ENCODE data around the gene CALML6. TPM values are rescaled to one million over a fixed set of nuclear protein-coding genes. Genes with fewer than 3 reads are reported as not detected.

CALML6 gene
- total and polyA plus RNA-seq, 2 experiments from 2014 or later = 0.87 TPM; not detected in 1

DNA sequence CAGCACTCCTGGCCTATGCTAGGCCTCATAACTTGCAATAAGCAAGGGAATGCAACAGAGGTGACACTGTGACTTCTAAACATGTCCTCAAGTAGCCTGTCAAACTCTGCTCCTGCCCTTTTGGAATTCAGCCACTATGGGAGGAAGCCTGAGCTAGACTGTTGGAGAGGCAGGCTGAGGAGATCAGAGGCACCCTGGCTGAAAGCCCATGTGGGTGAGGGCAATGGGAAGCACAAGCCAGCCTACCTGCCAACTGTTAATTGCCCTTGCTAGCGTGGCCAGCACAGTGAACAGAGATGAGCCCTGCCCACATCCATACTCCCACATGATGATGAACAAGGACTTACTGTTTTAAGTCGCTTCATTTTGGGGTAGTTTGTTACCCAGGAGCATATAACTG is 41.9 kb upstream of the CALML6 start:
- Histone ChIP-seq H3K79me2 (replicated peaks; ENCODE audit: insufficient read depth) (peaks cover 100% of the 10 kb centered on the region), H3K27me3 (ENCODE audit: insufficient read depth) (no peaks in the 10 kb centered on the region), H3K4me2 (no peak overlapping the region), H4K20me1 (replicated peaks; ENCODE audit: insufficient read depth) (peaks cover 92% of the 10 kb centered on the region), H3K9me2 (ENCODE audit: insufficient read depth) (no peaks in the 10 kb centered on the region), H3K36me3 (ENCODE audit: insufficient read depth) (peaks cover 13% of the 10 kb centered on the region; the same call in 1 of the 2 replicates), H2AFZ (no peak overlapping the region), H3K4me3 (no peak overlapping the region), H3F3A (replicated peaks; ENCODE audit: low read depth) (peaks cover 29% of the 10 kb centered on the region), H3K4me1 (ENCODE audit: insufficient read depth) (no peaks in the 10 kb centered on the region; the same call in 1 of the 2 replicates), H3K27ac (ENCODE audit: low read depth) (peak overlapping the region; percentile 70; the same call in 1 of the 2 replicates)
- peaks cover 8% of the 10 kb centered on the region for H3K27me3 Mint-ChIP-seq (ENCODE audit: insufficient read depth, low read depth, poor library complexity)
- no peak for DNase-seq (ENCODE audit: low spot score)
- peaks cover 10% of the 10 kb centered on the region for H3K4me1 Mint-ChIP-seq
- H3K36me3 Mint-ChIP-seq (ENCODE audit: low read depth) = peaks cover 74% of the 10 kb centered on the region
- no peak overlapping the region for H3K27ac Mint-ChIP-seq
- TF ChIP-seq NANOG (IDR thresholded peaks at IDR 0.05; ENCODE audit: borderline replicate concordance) (no peak), CREB1 (CRISPR knock-in tag; IDR thresholded peaks at IDR 0.05; ENCODE audit: low read depth) (no peak), ZNF331 (CRISPR knock-in tag; IDR thresholded peaks at IDR 0.05; ENCODE audit: low read depth) (no peak), EZH2 (IDR thresholded peaks at IDR 0.05; ENCODE audit: low read depth, unreplicated experiment) (no peak), POLR2AphosphoS5 (IDR thresholded peaks at IDR 0.05; ENCODE audit: low read depth) (no peak), ZNF114 (CRISPR knock-in tag; IDR thresholded peaks at IDR 0.05) (no peak)
- TF ChIP-seq, protein P1, sequence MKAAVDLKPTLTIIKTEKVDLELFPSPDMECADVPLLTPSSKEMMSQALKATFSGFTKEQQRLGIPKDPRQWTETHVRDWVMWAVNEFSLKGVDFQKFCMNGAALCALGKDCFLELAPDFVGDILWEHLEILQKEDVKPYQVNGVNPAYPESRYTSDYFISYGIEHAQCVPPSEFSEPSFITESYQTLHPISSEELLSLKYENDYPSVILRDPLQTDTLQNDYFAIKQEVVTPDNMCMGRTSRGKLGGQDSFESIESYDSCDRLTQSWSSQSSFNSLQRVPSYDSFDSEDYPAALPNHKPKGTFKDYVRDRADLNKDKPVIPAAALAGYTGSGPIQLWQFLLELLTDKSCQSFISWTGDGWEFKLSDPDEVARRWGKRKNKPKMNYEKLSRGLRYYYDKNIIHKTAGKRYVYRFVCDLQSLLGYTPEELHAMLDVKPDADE (IDR thresholded peaks at IDR 0.05) = no peak
- TF ChIP-seq, protein P2, sequence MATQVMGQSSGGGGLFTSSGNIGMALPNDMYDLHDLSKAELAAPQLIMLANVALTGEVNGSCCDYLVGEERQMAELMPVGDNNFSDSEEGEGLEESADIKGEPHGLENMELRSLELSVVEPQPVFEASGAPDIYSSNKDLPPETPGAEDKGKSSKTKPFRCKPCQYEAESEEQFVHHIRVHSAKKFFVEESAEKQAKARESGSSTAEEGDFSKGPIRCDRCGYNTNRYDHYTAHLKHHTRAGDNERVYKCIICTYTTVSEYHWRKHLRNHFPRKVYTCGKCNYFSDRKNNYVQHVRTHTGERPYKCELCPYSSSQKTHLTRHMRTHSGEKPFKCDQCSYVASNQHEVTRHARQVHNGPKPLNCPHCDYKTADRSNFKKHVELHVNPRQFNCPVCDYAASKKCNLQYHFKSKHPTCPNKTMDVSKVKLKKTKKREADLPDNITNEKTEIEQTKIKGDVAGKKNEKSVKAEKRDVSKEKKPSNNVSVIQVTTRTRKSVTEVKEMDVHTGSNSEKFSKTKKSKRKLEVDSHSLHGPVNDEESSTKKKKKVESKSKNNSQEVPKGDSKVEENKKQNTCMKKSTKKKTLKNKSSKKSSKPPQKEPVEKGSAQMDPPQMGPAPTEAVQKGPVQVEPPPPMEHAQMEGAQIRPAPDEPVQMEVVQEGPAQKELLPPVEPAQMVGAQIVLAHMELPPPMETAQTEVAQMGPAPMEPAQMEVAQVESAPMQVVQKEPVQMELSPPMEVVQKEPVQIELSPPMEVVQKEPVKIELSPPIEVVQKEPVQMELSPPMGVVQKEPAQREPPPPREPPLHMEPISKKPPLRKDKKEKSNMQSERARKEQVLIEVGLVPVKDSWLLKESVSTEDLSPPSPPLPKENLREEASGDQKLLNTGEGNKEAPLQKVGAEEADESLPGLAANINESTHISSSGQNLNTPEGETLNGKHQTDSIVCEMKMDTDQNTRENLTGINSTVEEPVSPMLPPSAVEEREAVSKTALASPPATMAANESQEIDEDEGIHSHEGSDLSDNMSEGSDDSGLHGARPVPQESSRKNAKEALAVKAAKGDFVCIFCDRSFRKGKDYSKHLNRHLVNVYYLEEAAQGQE (IDR thresholded peaks at IDR 0.05; ENCODE audit: unreplicated experiment) = no peak
- H3K9me3 Mint-ChIP-seq = peaks cover 20% of the 10 kb centered on the region
- ATAC-seq = no peak
- no peak overlapping the region for H3K4me3 Mint-ChIP-seq

DNA sequence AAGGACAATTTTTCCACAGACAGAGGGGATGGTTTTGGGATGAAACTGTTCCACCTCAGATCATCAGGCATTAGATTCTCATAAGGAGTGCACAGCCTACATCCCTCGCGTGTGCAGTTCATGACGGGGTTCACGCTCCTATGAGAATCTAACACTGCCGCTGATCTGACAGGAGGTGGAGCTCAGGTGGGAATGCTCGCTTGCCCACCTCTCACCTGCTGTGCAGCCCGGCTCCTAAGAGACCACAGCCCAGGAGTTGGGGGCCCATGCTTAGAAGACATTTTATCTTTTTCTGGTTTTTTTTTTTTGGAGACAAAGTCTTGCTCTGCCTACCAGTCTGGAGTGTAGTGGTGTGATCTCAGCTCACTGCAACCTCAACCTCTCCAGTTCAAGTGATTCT is 40.2 kb upstream of the CALML6 start:
- Histone ChIP-seq H3K27me3 (ENCODE audit: insufficient read depth) (no peaks in the 10 kb centered on the region), H2AFZ (no peak overlapping the region), H3K4me1 (ENCODE audit: insufficient read depth) (no peaks in the 10 kb centered on the region; the same call in 1 of the 2 replicates), H3F3A (replicated peaks; ENCODE audit: low read depth) (peaks cover 19% of the 10 kb centered on the region; the same call in 1 of the 2 replicates), H3K36me3 (ENCODE audit: insufficient read depth) (peaks cover 13% of the 10 kb centered on the region; the same call in 1 of the 2 replicates), H4K20me1 (replicated peaks; ENCODE audit: insufficient read depth) (peaks cover 93% of the 10 kb centered on the region), H3K4me3 (no peak overlapping the region), H3K9me2 (ENCODE audit: insufficient read depth) (no peaks in the 10 kb centered on the region), H3K79me2 (replicated peaks; ENCODE audit: insufficient read depth) (peaks cover 100% of the 10 kb centered on the region), H3K27ac (ENCODE audit: low read depth) (no peak overlapping the region), H3K4me2 (no peak overlapping the region)
- DNase-seq (ENCODE audit: low spot score) (no peak), ATAC-seq (no peak)
- Mint-ChIP-seq H3K36me3 (ENCODE audit: low read depth) (peaks cover 81% of the 10 kb centered on the region), H3K4me3 (no peak overlapping the region), H3K4me1 (peaks cover 17% of the 10 kb centered on the region), H3K27ac (no peak overlapping the region), H3K9me3 (peaks cover 20% of the 10 kb centered on the region), H3K27me3 (ENCODE audit: insufficient read depth, low read depth, poor library complexity) (peaks cover 8% of the 10 kb centered on the region)
- TF ChIP-seq, protein P2 (IDR thresholded peaks at IDR 0.05; ENCODE audit: unreplicated experiment) = no peak
- TF ChIP-seq ZNF114 (CRISPR knock-in tag; IDR thresholded peaks at IDR 0.05) (no peak), ZNF331 (CRISPR knock-in tag; IDR thresholded peaks at IDR 0.05; ENCODE audit: low read depth) (no peak), STAT1 (IDR thresholded peaks at IDR 0.05; ENCODE audit: unreplicated experiment) (no peak), NANOG (IDR thresholded peaks at IDR 0.05; ENCODE audit: borderline replicate concordance) (no peak), EZH2 (IDR thresholded peaks at IDR 0.05; ENCODE audit: low read depth, unreplicated experiment) (no peak), EZH2phosphoT487 (IDR thresholded peaks at IDR 0.05; ENCODE audit: unreplicated experiment) (no peak), POLR2AphosphoS5 (IDR thresholded peaks at IDR 0.05; ENCODE audit: low read depth) (no peak), CREB1 (CRISPR knock-in tag; IDR thresholded peaks at IDR 0.05; ENCODE audit: low read depth) (no peak), JUNB (IDR thresholded peaks at IDR 0.05; ENCODE audit: unreplicated experiment) (no peak)
- TF ChIP-seq, protein P1 (IDR thresholded peaks at IDR 0.05) = no peak
- TF ChIP-seq, protein P3, sequence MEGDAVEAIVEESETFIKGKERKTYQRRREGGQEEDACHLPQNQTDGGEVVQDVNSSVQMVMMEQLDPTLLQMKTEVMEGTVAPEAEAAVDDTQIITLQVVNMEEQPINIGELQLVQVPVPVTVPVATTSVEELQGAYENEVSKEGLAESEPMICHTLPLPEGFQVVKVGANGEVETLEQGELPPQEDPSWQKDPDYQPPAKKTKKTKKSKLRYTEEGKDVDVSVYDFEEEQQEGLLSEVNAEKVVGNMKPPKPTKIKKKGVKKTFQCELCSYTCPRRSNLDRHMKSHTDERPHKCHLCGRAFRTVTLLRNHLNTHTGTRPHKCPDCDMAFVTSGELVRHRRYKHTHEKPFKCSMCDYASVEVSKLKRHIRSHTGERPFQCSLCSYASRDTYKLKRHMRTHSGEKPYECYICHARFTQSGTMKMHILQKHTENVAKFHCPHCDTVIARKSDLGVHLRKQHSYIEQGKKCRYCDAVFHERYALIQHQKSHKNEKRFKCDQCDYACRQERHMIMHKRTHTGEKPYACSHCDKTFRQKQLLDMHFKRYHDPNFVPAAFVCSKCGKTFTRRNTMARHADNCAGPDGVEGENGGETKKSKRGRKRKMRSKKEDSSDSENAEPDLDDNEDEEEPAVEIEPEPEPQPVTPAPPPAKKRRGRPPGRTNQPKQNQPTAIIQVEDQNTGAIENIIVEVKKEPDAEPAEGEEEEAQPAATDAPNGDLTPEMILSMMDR (conservative IDR thresholded peaks at IDR 0.05; ENCODE audit: low read depth in 2 of 2) = no peak

Data from GM23338 (cell line).